ENCODE measurements around the gene LSG1.

DNA sequence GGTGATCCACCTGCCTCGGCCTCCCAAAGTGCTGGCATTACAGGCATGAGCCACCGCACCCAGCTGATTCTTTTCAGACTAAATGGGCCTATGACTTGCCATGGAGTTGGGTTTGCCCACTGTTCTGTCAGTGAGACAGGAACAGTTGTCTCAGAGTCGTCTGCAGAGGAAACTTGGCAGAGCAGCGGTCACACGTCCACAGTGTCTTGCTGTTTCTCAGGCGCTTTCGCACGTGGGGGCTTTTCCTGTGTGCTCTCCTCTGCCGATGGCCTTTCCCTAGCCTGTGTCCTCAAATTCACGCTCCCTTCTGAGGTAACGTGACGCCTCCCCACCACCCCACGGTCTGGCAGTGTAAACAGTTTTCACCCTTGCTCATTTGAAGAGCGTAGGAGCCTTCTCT is 50.0 kb downstream of the LSG1 start:
- TF ChIP-seq RFX5 (IDR thresholded peaks at IDR 0.05; ENCODE audit: low read depth, low read length) (no peak), RAD21 (CRISPR knock-in tag; conservative IDR thresholded peaks at IDR 0.05 in 1 of 2, IDR thresholded peaks at IDR 0.05 in 1 of 2) (no peak), EZH2 (IDR thresholded peaks at IDR 0.05; ENCODE audit: borderline replicate concordance, low read depth, low read length) (no peak), CBX2 (IDR thresholded peaks at IDR 0.05; ENCODE audit: insufficient read depth, low read length, poor library complexity, severe bottlenecking) (no peak), HDAC2 (IDR thresholded peaks at IDR 0.05) (no peak), SIN3A (IDR thresholded peaks at IDR 0.05; ENCODE audit: borderline replicate concordance in 2 of 2, control insufficient read depth in 1 of 2, low read depth in 2 of 2, low read length in 2 of 2) (no peak), POLR2A (conservative IDR thresholded peaks at IDR 0.05) (no peak), TRIM24 (IDR thresholded peaks at IDR 0.05) (no peak)
- TF ChIP-seq, protein P1, sequence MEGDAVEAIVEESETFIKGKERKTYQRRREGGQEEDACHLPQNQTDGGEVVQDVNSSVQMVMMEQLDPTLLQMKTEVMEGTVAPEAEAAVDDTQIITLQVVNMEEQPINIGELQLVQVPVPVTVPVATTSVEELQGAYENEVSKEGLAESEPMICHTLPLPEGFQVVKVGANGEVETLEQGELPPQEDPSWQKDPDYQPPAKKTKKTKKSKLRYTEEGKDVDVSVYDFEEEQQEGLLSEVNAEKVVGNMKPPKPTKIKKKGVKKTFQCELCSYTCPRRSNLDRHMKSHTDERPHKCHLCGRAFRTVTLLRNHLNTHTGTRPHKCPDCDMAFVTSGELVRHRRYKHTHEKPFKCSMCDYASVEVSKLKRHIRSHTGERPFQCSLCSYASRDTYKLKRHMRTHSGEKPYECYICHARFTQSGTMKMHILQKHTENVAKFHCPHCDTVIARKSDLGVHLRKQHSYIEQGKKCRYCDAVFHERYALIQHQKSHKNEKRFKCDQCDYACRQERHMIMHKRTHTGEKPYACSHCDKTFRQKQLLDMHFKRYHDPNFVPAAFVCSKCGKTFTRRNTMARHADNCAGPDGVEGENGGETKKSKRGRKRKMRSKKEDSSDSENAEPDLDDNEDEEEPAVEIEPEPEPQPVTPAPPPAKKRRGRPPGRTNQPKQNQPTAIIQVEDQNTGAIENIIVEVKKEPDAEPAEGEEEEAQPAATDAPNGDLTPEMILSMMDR (IDR thresholded peaks at IDR 0.05 in 2 of 3, conservative IDR thresholded peaks at IDR 0.05 in 1 of 3; ENCODE audit: insufficient read depth in 2 of 3, low read depth in 1 of 3, low read length in 3 of 3), result no peak

All from K562 (cell line).